Mesodermal cell (in vitro differentiated cells): ENCODE data around the gene KMT5B.

Experiments
- H3K27ac ChIP-seq: 2 replicates; pipeline ENCODE4 v1.7.0; 2013; ENCODE audit warnings: mild to moderate bottlenecking, low read depth, low read length, moderate library complexity; ENCODE audit not compliant: severe bottlenecking
- H3K36me3 ChIP-seq: 2 replicates; pipeline ENCODE4 v1.7.1; 2013; ENCODE audit warnings: mild to moderate bottlenecking, low read length, moderate library complexity; ENCODE audit not compliant: control insufficient read depth, insufficient read depth
- H3K4me1 ChIP-seq: one replicate; pipeline ENCODE4 v1.7.1; 2013; ENCODE audit warnings: mild to moderate bottlenecking, low read length; ENCODE audit not compliant: insufficient read depth, control insufficient read depth, poor library complexity, severe bottlenecking
- H3K4me3 ChIP-seq: 2 replicates; pipeline ENCODE4 v1.7.0; 2013; ENCODE audit warnings: low read length, control low read depth, mild to moderate bottlenecking; ENCODE audit not compliant: insufficient read depth, poor library complexity, severe bottlenecking; ENCODE audit errors: extremely low read depth
- H3K9me3 ChIP-seq: 2 replicates; pipeline ENCODE4 v1.7.1; 2013; ENCODE audit warnings: mild to moderate bottlenecking, low read length, moderate library complexity; ENCODE audit not compliant: control insufficient read depth
- WGBS, 2 experiments: methylation state at CpG; one replicate each; pipeline ENCODE4 v1.1.5; 2013; ENCODE audit warnings: missing lambda C conversion rate in 2 of 2; ENCODE audit not compliant: insufficient coverage in 2 of 2; 5-methylcytosine and 5-hydroxymethylcytosine counted together

KMT5B gene

DNA sequence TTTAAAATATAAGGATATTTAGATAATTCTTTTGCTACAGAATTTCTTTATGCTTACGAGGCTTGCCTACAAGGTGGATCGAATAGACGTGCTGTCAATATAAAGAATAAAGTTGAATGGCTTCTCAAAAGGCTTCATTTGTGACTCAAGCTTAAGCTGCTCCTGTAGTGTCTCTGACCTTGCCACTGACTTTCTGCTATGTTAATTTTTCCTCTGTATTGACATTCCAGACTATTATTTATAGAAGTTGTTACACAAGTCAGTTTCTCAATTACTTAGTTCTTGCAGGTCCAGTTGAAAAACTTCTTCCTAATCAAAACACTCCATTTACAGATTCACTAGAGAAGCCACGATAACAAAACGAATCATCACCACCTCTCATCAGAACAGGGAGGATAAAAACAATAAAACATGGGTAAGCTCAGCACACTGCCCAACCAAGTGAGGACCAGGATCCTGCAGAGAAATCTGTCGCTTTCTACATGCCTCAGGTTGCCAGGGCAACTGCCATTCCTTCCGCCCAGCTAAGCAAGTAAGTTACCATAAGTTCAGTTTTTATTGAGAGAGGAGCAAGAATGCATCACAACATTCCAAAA lies 52.9 kb downstream of the KMT5B start:
- peaks cover 58% of the 10 kb centered on the region for H3K36me3 ChIP-seq

DNA sequence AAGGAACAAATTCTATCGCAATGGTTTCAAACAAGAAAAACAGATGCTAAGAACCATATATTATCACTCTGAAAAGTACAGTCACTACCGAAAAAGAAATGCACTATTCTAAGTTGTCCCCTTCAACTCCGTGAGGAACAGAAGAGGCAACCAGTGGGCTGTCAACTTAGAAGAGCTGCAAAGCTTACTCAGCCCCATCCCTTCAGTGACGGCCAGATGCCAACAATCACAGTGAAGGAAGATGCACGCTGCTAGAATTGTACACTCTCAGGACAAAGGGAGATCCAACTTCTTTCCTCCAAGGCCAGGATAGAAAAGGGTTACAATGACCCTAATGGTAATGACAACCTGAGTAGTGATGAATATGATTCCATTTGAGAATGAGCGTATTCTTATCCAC lies 53.4 kb downstream of the KMT5B start:
- no peaks in the 10 kb centered on the region for H3K4me1 ChIP-seq
- 90 to 93% methylated on average over 3 to 5 of the region's 6 CpGs for WGBS, 2 experiments
- H3K9me3 ChIP-seq = no peaks in the 10 kb centered on the region
- H3K27ac ChIP-seq = no peak overlapping the region
- H3K4me3 ChIP-seq = no peak overlapping the region
- peaks cover 55% of the 10 kb centered on the region for H3K36me3 ChIP-seq

More for the DNA sequence above, 52.9 kb downstream of the KMT5B start:
- Histone ChIP-seq H3K4me3 (no peak overlapping the region), H3K9me3 (no peaks in the 10 kb centered on the region), H3K4me1 (no peaks in the 10 kb centered on the region), H3K27ac (no peak overlapping the region)
- 93 to 96% methylated on average over 2 to 6 of the region's 7 CpGs for WGBS, 2 experiments

DNA sequence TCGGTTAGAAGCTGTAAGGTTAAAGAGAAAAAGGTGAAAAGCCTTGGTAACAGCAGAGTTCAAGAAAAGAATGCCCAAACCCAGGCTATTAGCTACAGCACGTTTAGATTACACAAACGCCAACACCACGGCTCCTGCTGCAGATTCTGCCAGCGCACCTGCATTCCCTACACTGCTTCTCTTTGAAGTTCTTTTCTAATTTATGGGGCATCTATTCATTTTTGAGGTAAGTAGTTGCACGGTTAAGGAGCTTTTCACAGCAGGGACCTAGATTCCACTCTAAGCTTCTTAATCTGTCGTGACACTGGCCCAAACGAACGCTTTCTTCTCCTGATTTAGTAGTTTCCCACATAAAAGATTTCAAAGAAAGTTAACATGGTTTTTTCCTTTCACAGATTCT lies 53.9 kb downstream of the KMT5B start:
- H3K27ac ChIP-seq = no peak overlapping the region
- H3K36me3 ChIP-seq = peaks cover 50% of the 10 kb centered on the region
- 89 to 93% methylated on average over 7 to 9 of the region's 9 CpGs for WGBS, 2 experiments
- no peaks in the 10 kb centered on the region for H3K9me3 ChIP-seq
- H3K4me3 ChIP-seq = no peak overlapping the region
- no peaks in the 10 kb centered on the region for H3K4me1 ChIP-seq

DNA sequence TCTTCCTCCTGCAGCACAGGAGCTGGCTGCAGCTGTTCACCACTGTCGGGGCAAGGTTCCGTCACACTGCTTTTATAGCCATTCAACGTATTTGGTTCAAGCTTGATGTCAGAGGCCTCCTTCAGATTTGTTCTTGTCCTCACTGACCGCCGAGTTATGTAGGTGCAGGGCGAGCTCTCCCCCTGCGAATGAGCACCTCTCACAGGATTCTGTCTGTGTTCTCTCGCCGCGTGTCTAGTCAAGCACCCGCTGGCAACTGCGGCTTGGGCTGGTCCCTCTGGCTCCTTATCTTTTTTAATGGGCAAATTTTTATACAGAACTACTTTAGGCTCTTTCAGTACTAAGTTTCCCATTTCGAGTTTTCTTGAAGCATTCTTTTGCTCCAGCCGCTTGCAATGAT lies 54.5 kb downstream of the KMT5B start:
- no peak overlapping the region for H3K27ac ChIP-seq
- H3K9me3 ChIP-seq = no peaks in the 10 kb centered on the region
- H3K4me1 ChIP-seq = no peaks in the 10 kb centered on the region
- H3K4me3 ChIP-seq = no peak overlapping the region
- peaks cover 45% of the 10 kb centered on the region for H3K36me3 ChIP-seq
- 95 to 99% methylated on average over 13 to 14 of the region's 14 CpGs for WGBS, 2 experiments

- Histone ChIP-seq H3K27ac (no peak overlapping the region), H3K4me3 (no peak overlapping the region), H3K4me1 (no peaks in the 10 kb centered on the region), H3K9me3 (no peaks in the 10 kb centered on the region), H3K36me3 (peaks cover 18% of the 10 kb centered on the region)
- WGBS, 2 experiments = 93 to 94% methylated on average over 7 to 8 of the region's 8 CpGs
These were observed 59.4 kb downstream of the KMT5B start for GRCh38 chr11:68153742-68154141.

GRCh38 chr11:68150037-68150436 lies 63.1 kb downstream of the KMT5B start:
- Histone ChIP-seq H3K9me3 (no peaks in the 10 kb centered on the region), H3K36me3 (no peaks in the 10 kb centered on the region), H3K27ac (no peak overlapping the region), H3K4me3 (no peak overlapping the region), H3K4me1 (no peaks in the 10 kb centered on the region)
- WGBS, 2 experiments = 70 to 80% methylated on average over 4 to 6 of the region's 7 CpGs

DNA sequence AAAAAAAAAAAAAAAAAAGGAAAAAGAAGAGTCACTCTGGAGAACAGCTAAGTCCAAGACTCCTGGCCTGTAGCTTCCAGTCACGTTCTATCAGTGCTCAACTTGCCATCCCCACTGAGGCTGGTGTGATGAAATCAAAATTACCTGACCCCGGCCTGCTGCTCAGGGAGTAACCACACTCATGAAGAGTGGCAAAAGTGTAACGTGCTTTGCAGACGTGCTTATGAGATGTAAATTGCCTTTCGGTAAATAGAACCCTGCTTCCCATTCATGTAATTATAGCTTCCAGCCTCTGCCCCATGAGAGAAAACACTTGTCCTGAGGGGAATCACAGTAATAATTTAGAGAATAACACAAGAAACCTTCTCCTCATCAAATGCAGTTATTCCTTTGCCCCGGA lies 63.7 kb downstream of the KMT5B start:
- no peak overlapping the region for H3K27ac ChIP-seq
- no peak overlapping the region for H3K4me3 ChIP-seq
- no peaks in the 10 kb centered on the region for H3K4me1 ChIP-seq
- 73 to 96% methylated on average over 3 to 4 of the region's 6 CpGs for WGBS, 2 experiments
- H3K9me3 ChIP-seq = no peaks in the 10 kb centered on the region
- no peaks in the 10 kb centered on the region for H3K36me3 ChIP-seq

- no peak overlapping the region for H3K27ac ChIP-seq
- H3K9me3 ChIP-seq = no peaks in the 10 kb centered on the region
- WGBS, 2 experiments = 96 to 100% methylated on average over 3 to 7 of the region's 7 CpGs
- H3K36me3 ChIP-seq = no peaks in the 10 kb centered on the region
- H3K4me3 ChIP-seq = no peak overlapping the region
- no peaks in the 10 kb centered on the region for H3K4me1 ChIP-seq
These were observed 64.2 kb downstream of the KMT5B start for GRCh38 chr11:68148879-68149278.

DNA sequence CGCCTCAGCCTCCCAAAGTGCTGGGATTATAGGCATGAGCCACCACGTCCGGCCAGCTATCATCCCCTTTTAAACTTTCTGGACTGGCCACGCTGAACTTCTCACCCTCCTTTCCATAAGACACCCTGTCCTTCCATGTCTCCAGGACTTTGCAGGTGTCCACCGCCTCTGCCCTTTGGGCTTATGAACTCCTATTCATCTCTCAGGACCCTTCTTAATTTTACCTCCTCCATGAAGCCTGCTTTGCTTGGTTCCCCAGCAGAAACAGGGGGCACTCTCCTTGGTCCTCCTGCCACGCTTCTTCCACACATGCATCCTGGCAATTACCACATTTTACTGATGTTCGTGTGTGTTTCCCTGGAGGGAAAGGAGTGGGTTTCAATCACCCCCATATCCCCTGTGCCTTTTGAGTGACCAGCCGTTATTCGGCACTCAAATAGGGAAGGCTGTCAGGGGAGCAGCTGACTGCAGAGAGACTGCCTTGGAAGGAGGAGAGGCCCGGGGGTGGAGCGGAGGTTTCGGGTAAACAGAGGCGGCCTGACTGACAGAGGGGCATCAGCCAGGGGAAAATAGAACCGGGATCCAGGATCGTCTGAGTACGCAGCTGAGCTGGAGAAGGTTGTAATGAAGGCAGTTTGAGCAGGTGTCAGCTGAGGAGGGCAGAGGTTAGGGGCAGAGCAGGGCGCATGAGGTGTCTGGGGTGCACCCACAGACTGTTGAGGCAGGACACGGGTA lies 64.9 kb downstream of the KMT5B start:
- Histone ChIP-seq H3K4me3 (no peak overlapping the region), H3K27ac (no peak overlapping the region), H3K4me1 (no peaks in the 10 kb centered on the region), H3K9me3 (no peaks in the 10 kb centered on the region), H3K36me3 (no peaks in the 10 kb centered on the region)
- 90 to 94% methylated on average over 14 to 15 of the region's 18 CpGs for WGBS, 2 experiments

- Histone ChIP-seq H3K4me1 (no peaks in the 10 kb centered on the region), H3K36me3 (no peaks in the 10 kb centered on the region), H3K9me3 (no peaks in the 10 kb centered on the region), H3K27ac (no peak overlapping the region), H3K4me3 (no peak overlapping the region)
- 70 to 72% methylated on average over 9 to 10 of the region's 13 CpGs for WGBS, 2 experiments
These were observed 66.2 kb downstream of the KMT5B start for GRCh38 chr11:68146704-68147474.
